SU-DHL-6 (cell line): Measurements from ENCODE around the gene RHOT2.

ENCODE experiments used
- H2AFZ ChIP-seq: fragments of 200-600 bp; sonication (generic); 2 replicates; pipeline ENCODE4 v1.6.1; 2014; ENCODE audit warnings: low read depth, mild to moderate bottlenecking, moderate library complexity, mixed read lengths, antibody characterized with exemption, low read length; ENCODE audit not compliant: severe bottlenecking
- H3F3A ChIP-seq: fragments of 200-600 bp; shearing (Covaris generic); 2 replicates; pipeline ENCODE4 v1.6.0; 2016; ENCODE audit warnings: antibody characterized with exemption, mild to moderate bottlenecking; ENCODE audit not compliant: insufficient read depth
- H3K27ac ChIP-seq: fragments of 200-600 bp; sonication (generic); 2 replicates; pipeline ENCODE4 v1.5.1; 2016; ENCODE audit warnings: low read depth, mild to moderate bottlenecking, low read length, moderate library complexity, mixed read lengths
- H3K27me3 ChIP-seq: fragments of 200-600 bp; sonication (generic), shearing (Covaris generic); 2 replicates; pipeline ENCODE4 v1.6.0; 2014; ENCODE audit warnings: mild to moderate bottlenecking, low read length
- H3K36me3 ChIP-seq: fragments of 200-600 bp; sonication (generic); 2 replicates; pipeline ENCODE4 v1.6.1; 2014; ENCODE audit warnings: mild to moderate bottlenecking, low read length, mixed read lengths
- H3K4me2 ChIP-seq: fragments of 300-600, 200-600 bp; shearing (Covaris generic), sonication (generic); 2 replicates; pipeline ENCODE4 v1.6.0; 2014; ENCODE audit warnings: low read length, low read depth, mild to moderate bottlenecking; ENCODE audit not compliant: poor library complexity, severe bottlenecking
- H3K4me3 ChIP-seq: fragments of 200-600 bp; sonication (generic); 2 replicates; pipeline ENCODE4 v1.5.1; 2014; ENCODE audit warnings: antibody characterized with exemption, low read length, mild to moderate bottlenecking, mixed read lengths; ENCODE audit not compliant: insufficient read depth, poor library complexity, severe bottlenecking
- H3K79me2 ChIP-seq: fragments of 200-600 bp; sonication (generic); 2 replicates; pipeline ENCODE4 v1.6.1; 2014; ENCODE audit warnings: mild to moderate bottlenecking, low read length, moderate library complexity; ENCODE audit not compliant: insufficient read depth
- H3K9ac ChIP-seq: fragments of 200-600 bp; sonication (generic); 2 replicates; pipeline ENCODE4 v1.7.0; 2014; ENCODE audit warnings: mild to moderate bottlenecking, low read length
- H3K9me2 ChIP-seq: fragments of 200-600 bp; sonication (generic); replicated peaks from 2 replicates; pipeline ENCODE4 v1.6.1; 2014; ENCODE audit warnings: low read length; ENCODE audit not compliant: insufficient read depth
- H3K9me3 ChIP-seq: fragments of 200-600 bp; sonication (generic); 2 replicates; pipeline ENCODE4 v1.6.1; 2014; ENCODE audit warnings: low read length, mixed read lengths; ENCODE audit not compliant: insufficient read depth
- H4K20me1 ChIP-seq: fragments of 200-600 bp; sonication (generic); 2 replicates; pipeline ENCODE4 v1.6.1; 2014; ENCODE audit warnings: low read depth, mild to moderate bottlenecking, antibody characterized with exemption, low read length, moderate library complexity, mixed read lengths
- CTCF ChIP-seq: fragments of 200-600 bp; sonication (generic); IDR thresholded peaks from one replicate; pipeline ENCODE4 v1.5.1; 2017; ENCODE audit warnings: antibody characterized with exemption, mild to moderate bottlenecking, low read length, moderate library complexity; ENCODE audit not compliant: insufficient read depth, poor library complexity, severe bottlenecking
- EZH2phosphoT487 ChIP-seq: fragments of 200-600 bp; sonication (generic), shearing (Covaris generic); conservative IDR thresholded peaks from 2 replicates; pipeline ENCODE4 v1.6.1; 2018; ENCODE audit warnings: mild to moderate bottlenecking, antibody characterized with exemption, low read length, moderate library complexity, mixed read lengths

RHOT2 gene

GRCh38 chr16:642189-643049 lies 25.5 kb upstream of the RHOT2 start:
- Histone ChIP-seq H3K27me3 (no peaks in the 10 kb centered on the region), H3K79me2 (peaks cover 13% of the 10 kb centered on the region), H3F3A (peaks cover 26% of the 10 kb centered on the region), H3K4me3 (peak overlapping the region; percentile 80), H2AFZ (no peak overlapping the region), H4K20me1 (no peaks in the 10 kb centered on the region), H3K9me3 (no peaks in the 10 kb centered on the region), H3K4me2 (peak overlapping the region; percentile 65), H3K36me3 (no peaks in the 10 kb centered on the region), H3K27ac (peak overlapping the region; percentile 74), H3K9me2 (no peaks in the 10 kb centered on the region), H3K9ac (peak overlapping the region; percentile 70)
- TF ChIP-seq EZH2phosphoT487, result no peak
- no peak for TF ChIP-seq CTCF

GRCh38 chr16:643050-643368 lies 24.9 kb upstream of the RHOT2 start:
- H2AFZ ChIP-seq, result no peak overlapping the region

GRCh38 chr16:644556-644955 lies 23.4 kb upstream of the RHOT2 start:
- TF ChIP-seq CTCF (no peak), EZH2phosphoT487 (no peak)
- Histone ChIP-seq H3K9ac (no peak overlapping the region), H3K36me3 (no peaks in the 10 kb centered on the region), H3K79me2 (peaks cover 13% of the 10 kb centered on the region), H3K4me3 (no peak overlapping the region), H4K20me1 (no peaks in the 10 kb centered on the region), H2AFZ (no peak overlapping the region), H3K9me3 (no peaks in the 10 kb centered on the region), H3K9me2 (no peaks in the 10 kb centered on the region), H3K27ac (no peak overlapping the region), H3K4me2 (no peak overlapping the region), H3K27me3 (no peaks in the 10 kb centered on the region), H3F3A (peaks cover 26% of the 10 kb centered on the region)

More at GRCh38 chr16:643050-643368, 24.9 kb upstream of the RHOT2 start:
- H3F3A ChIP-seq, result peaks cover 27% of the 10 kb centered on the region
- H3K9me3 ChIP-seq, result no peaks in the 10 kb centered on the region
- H3K9me2 ChIP-seq, result no peaks in the 10 kb centered on the region
- no peak for TF ChIP-seq EZH2phosphoT487
- no peak for TF ChIP-seq CTCF
- no peaks in the 10 kb centered on the region for H3K27me3 ChIP-seq
- no peaks in the 10 kb centered on the region for H4K20me1 ChIP-seq
- peaks cover 13% of the 10 kb centered on the region for H3K79me2 ChIP-seq
- peak overlapping the region; percentile 80 for H3K4me3 ChIP-seq
- peak overlapping the region; percentile 70 for H3K9ac ChIP-seq
- no peaks in the 10 kb centered on the region for H3K36me3 ChIP-seq
- H3K4me2 ChIP-seq, result peak overlapping the region; percentile 65
- H3K27ac ChIP-seq, result peak overlapping the region; percentile 74
